T-helper 2 cell treated with Interferon-gamma antibody and Interleukin-4, amounts not matched to agents 5 μg/mL and 100 μg/mL, for 36 hours (primary cell): ENCODE data around the gene GNA14.

Experiments
- DNase-seq: peaks from one replicate; pipeline ENCODE4 v3.0.0; 2021; ENCODE audit warnings: low spot score
- H3K27ac Mint-ChIP-seq: one replicate; pipeline ENCODE4 v1.8.0; 2021; ENCODE audit warnings: mild to moderate bottlenecking, mixed read lengths
- H3K27me3 Mint-ChIP-seq: one replicate; pipeline ENCODE4 v1.8.0; 2021; ENCODE audit warnings: low read depth, mixed read lengths
- H3K36me3 Mint-ChIP-seq: one replicate; pipeline ENCODE4 v1.8.0; 2021; ENCODE audit warnings: low read depth, mixed read lengths
- H3K4me1 Mint-ChIP-seq: one replicate; pipeline ENCODE4 v1.8.0; 2021; ENCODE audit warnings: low read depth, mixed read lengths
- H3K4me3 Mint-ChIP-seq: one replicate; pipeline ENCODE4 v1.8.0; 2022; ENCODE audit warnings: mild to moderate bottlenecking, moderate library complexity, mixed read lengths
- H3K9me3 Mint-ChIP-seq: one replicate; pipeline ENCODE4 v1.8.0; 2021; ENCODE audit warnings: mixed read lengths

GNA14 gene

GRCh38 chr9:77605449-77606220 lies 42.5 kb downstream of the GNA14 start:
- H3K9me3 Mint-ChIP-seq, result no peaks in the 10 kb centered on the region
- no peak for DNase-seq
- no peaks in the 10 kb centered on the region for H3K4me1 Mint-ChIP-seq
- no peak overlapping the region for H3K4me3 Mint-ChIP-seq
- H3K36me3 Mint-ChIP-seq, result no peaks in the 10 kb centered on the region
- H3K27ac Mint-ChIP-seq, result no peak overlapping the region
- H3K27me3 Mint-ChIP-seq, result peaks cover 11% of the 10 kb centered on the region

DNA sequence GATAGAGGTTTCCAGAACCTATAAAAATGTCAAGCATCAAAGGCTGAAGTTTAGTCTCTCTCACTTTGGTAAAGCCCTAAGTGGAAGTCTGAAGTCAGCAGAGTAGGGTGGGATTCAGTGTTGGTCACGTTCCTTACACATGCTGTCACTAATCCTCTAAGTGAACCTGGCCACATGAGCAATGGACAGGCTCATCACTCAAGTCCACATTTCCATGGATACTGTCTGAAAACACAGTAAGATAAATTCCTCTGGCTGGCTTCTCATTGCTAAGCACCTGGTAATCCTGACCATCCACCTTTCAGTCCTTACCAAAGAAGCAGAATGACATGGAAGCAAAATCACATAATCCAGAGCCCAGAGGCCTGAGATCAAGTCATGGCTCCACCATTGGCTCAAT lies 43.8 kb downstream of the GNA14 start:
- Mint-ChIP-seq H3K4me1 (no peaks in the 10 kb centered on the region), H3K36me3 (no peaks in the 10 kb centered on the region), H3K4me3 (no peak overlapping the region), H3K27me3 (peaks cover 6% of the 10 kb centered on the region), H3K27ac (no peak overlapping the region), H3K9me3 (no peaks in the 10 kb centered on the region)
- no peak for DNase-seq

DNA sequence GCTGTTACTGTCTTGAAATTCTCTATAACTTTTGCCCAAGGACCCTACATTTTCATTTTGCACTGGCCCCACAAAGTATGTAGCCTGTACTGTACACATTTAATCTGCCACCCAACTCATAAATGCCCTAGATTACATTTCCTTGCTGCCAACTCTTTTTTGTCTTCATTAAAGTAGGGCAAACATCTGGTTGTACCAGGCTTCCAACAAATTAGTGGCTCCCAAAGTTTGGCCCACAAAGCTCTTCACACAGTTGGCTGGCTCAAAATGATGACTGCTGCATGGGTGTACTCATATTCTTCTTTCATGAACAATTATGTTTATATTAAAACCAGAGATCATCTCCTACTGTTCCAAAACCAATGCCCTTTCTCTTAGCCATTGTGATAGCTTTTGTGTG lies 45.3 kb downstream of the GNA14 start:
- H3K4me3 Mint-ChIP-seq, result no peak overlapping the region
- H3K36me3 Mint-ChIP-seq, result no peaks in the 10 kb centered on the region
- no peaks in the 10 kb centered on the region for H3K9me3 Mint-ChIP-seq
- H3K27me3 Mint-ChIP-seq, result no peaks in the 10 kb centered on the region
- no peak for DNase-seq
- no peak overlapping the region for H3K27ac Mint-ChIP-seq
- no peaks in the 10 kb centered on the region for H3K4me1 Mint-ChIP-seq

GRCh38 chr9:77601476-77602099 lies 46.5 kb downstream of the GNA14 start:
- no peak for DNase-seq

GRCh38 chr9:77600810-77601209 lies 47.3 kb downstream of the GNA14 start:
- peaks cover 4% of the 10 kb centered on the region for H3K27me3 Mint-ChIP-seq
- H3K36me3 Mint-ChIP-seq, result no peaks in the 10 kb centered on the region
- H3K9me3 Mint-ChIP-seq, result no peaks in the 10 kb centered on the region
- H3K27ac Mint-ChIP-seq, result no peak overlapping the region
- no peak overlapping the region for H3K4me3 Mint-ChIP-seq
- H3K4me1 Mint-ChIP-seq, result no peaks in the 10 kb centered on the region
- DNase-seq, result no peak

More at GRCh38 chr9:77601476-77602099, 46.5 kb downstream of the GNA14 start:
- Mint-ChIP-seq H3K27ac (no peak overlapping the region), H3K4me3 (no peak overlapping the region), H3K9me3 (no peaks in the 10 kb centered on the region), H3K27me3 (peaks cover 3% of the 10 kb centered on the region), H3K4me1 (no peaks in the 10 kb centered on the region), H3K36me3 (no peaks in the 10 kb centered on the region)

DNA sequence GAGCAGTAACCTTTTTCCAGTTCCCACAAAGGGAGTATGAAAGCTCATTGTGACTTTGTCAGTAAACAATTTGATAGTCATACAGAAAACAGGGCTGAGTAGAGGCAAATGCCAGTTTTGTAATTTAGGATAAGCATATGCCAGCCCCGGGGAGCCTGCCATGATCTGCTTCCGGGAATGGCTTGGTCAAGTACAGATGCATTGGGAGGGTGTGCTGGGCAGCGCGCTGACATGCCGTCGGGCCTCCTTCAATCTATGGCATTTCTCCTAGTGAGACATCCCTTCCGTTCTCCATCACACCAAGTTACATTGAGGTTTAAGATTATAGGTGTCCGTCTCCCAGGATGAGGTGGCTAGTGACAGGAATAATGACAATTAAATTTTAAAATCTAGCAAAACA lies 48.6 kb downstream of the GNA14 start:
- no peak for DNase-seq
- Mint-ChIP-seq H3K27me3 (peaks cover 4% of the 10 kb centered on the region), H3K4me1 (peaks cover 8% of the 10 kb centered on the region), H3K9me3 (no peaks in the 10 kb centered on the region), H3K36me3 (no peaks in the 10 kb centered on the region), H3K4me3 (no peak overlapping the region), H3K27ac (no peak overlapping the region)

GRCh38 chr9:77598991-77599390 lies 49.1 kb downstream of the GNA14 start:
- DNase-seq, result no peak
- peaks cover 4% of the 10 kb centered on the region for H3K27me3 Mint-ChIP-seq
- no peaks in the 10 kb centered on the region for H3K9me3 Mint-ChIP-seq
- no peak overlapping the region for H3K27ac Mint-ChIP-seq
- no peak overlapping the region for H3K4me3 Mint-ChIP-seq
- H3K4me1 Mint-ChIP-seq, result peaks cover 8% of the 10 kb centered on the region
- H3K36me3 Mint-ChIP-seq, result no peaks in the 10 kb centered on the region

DNA sequence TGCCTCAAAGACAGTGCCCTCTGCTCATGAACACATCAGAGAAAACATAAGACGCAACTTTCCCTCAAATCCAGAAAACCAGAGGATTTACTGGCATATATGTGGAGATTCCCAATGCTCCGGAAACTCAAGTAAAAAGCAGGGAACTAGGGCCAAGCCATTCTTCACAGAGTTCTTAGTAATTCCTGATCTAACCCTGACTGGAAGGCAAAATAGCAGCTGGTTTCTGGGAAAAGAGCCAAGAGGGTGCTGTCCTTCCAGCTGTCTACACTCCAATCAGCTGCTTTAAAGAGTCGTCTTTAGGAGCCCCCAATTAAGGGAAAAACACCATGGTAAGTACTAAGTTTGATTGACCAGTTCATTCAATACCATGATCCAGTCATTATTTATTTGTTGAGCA lies 49.6 kb downstream of the GNA14 start:
- Mint-ChIP-seq H3K36me3 (no peaks in the 10 kb centered on the region), H3K27ac (no peak overlapping the region), H3K4me3 (no peak overlapping the region), H3K4me1 (peaks cover 8% of the 10 kb centered on the region), H3K27me3 (peaks cover 4% of the 10 kb centered on the region), H3K9me3 (no peaks in the 10 kb centered on the region)
- DNase-seq, result no peak

- Mint-ChIP-seq H3K4me3 (no peak overlapping the region), H3K27ac (no peak overlapping the region), H3K27me3 (peaks cover 4% of the 10 kb centered on the region), H3K36me3 (no peaks in the 10 kb centered on the region), H3K4me1 (peaks cover 8% of the 10 kb centered on the region), H3K9me3 (no peaks in the 10 kb centered on the region)
- DNase-seq, result no peak
Measured at GRCh38 chr9:77597057-77597456, 51.1 kb downstream of the GNA14 start.

- Mint-ChIP-seq H3K27ac (no peak overlapping the region), H3K36me3 (no peaks in the 10 kb centered on the region), H3K27me3 (peaks cover 6% of the 10 kb centered on the region), H3K4me3 (no peak overlapping the region), H3K9me3 (no peaks in the 10 kb centered on the region), H3K4me1 (peaks cover 8% of the 10 kb centered on the region)
- no peak for DNase-seq
Measured at GRCh38 chr9:77595426-77596095, 52.6 kb downstream of the GNA14 start.

DNA sequence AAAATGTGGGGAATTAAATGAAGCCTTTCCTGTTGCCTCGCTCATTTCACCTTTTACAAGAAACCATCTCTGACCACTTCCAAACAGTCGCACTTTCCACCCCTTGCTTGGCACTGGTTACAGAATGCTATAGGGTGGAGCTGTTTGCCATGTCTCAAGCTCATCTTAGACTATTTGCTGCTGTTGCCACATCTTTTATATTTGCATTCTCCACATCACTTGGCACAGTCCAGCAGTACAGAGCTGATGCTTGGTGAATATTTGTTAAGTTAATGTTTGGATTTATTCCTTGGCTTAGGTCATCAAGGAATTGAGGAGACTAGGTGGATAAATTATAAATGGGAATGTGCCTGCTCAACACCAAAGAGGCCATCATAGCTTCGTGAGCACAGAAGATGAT lies 53.2 kb downstream of the GNA14 start:
- no peaks in the 10 kb centered on the region for H3K9me3 Mint-ChIP-seq
- H3K4me3 Mint-ChIP-seq, result no peak overlapping the region

DNA sequence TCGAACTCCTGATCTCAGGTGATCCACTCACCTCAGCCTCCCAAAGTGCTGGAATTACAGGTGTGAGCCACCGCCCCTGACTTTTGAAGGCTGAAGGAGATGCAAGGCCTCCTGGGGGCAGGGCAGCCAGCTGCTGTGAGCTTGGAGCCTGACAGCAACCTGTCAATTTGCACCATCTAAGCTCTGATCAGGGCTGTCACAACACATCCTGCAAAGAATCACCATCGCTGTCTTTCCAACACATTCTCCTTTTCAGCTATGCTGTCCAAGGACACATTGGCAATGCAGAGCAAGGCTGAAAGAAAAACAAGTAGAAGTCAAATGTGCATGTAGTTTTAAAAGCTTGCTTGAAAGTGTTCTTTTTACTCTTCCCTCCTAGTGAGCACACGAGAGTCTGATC lies 54.6 kb downstream of the GNA14 start:
- no peaks in the 10 kb centered on the region for H3K9me3 Mint-ChIP-seq
- H3K27ac Mint-ChIP-seq, result no peak overlapping the region
- no peak for DNase-seq
- H3K4me3 Mint-ChIP-seq, result no peak overlapping the region
- peaks cover 6% of the 10 kb centered on the region for H3K27me3 Mint-ChIP-seq
- H3K36me3 Mint-ChIP-seq, result no peaks in the 10 kb centered on the region
- peaks cover 8% of the 10 kb centered on the region for H3K4me1 Mint-ChIP-seq

More for the DNA sequence above, 53.2 kb downstream of the GNA14 start:
- H3K36me3 Mint-ChIP-seq, result no peaks in the 10 kb centered on the region
- H3K4me1 Mint-ChIP-seq, result peaks cover 8% of the 10 kb centered on the region
- H3K27me3 Mint-ChIP-seq, result peaks cover 6% of the 10 kb centered on the region
- no peak overlapping the region for H3K27ac Mint-ChIP-seq
- DNase-seq, result no peak

DNA sequence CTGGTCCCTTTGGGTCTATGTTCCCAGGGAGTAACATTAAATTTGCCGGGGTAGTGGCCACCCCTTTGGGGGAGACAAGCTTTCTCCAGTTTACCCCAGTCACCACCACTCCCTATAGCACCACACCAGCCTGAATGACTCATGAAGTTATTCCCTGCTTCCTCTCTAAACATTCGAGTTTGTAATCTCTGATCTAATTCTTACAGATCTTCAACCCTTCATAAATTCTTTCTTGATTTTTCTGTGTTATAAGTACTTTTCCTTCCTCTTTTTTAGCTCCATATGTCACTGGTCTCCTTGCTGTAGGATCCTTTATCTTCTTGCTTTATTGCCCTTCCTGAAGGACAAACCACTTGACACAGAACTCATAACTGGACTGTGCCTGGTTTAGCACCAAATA lies 55.6 kb downstream of the GNA14 start:
- no peak overlapping the region for H3K4me3 Mint-ChIP-seq
- H3K36me3 Mint-ChIP-seq, result no peaks in the 10 kb centered on the region
- peaks cover 10% of the 10 kb centered on the region for H3K27me3 Mint-ChIP-seq
- H3K9me3 Mint-ChIP-seq, result no peaks in the 10 kb centered on the region
- peaks cover 16% of the 10 kb centered on the region for H3K4me1 Mint-ChIP-seq
- no peak for DNase-seq
- H3K27ac Mint-ChIP-seq, result no peak overlapping the region

DNA sequence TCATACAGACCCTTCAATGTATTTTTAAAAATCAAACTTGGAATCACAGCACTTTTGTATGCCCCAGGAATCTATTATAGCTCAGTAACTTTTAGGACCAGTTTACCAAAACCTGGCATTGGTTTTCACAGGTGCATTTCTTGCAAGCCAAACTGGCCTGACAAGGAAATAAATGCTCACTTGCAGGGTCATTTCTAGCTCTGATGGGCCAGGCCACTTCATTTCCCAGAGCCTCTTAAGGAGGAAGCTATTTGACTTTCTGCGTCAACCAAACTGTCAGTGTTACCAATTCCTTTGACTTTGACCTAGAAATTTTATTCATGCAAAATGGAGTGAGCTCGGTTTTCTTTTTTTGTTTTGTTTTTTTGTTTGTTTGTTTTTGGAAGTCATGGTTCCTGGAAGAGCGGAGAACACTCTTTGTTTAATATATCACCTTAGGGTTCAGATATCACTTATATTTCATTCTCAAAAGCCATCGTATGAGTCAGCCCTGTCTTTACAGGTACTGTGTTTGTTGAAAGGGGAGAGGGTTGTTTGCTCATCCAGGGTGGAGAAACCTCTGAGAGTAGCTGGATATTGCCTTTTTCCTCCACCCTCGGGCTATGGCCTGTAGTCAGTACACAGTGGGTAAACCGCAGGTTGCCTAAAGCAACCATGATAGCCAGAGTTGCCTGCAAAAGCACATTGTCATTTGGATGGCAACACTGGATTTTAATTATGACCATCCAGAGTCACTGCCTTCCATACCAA lies 58.9 kb downstream of the GNA14 start:
- no peaks in the 10 kb centered on the region for H3K36me3 Mint-ChIP-seq
- no peak for DNase-seq
- no peak overlapping the region for H3K27ac Mint-ChIP-seq
- H3K4me3 Mint-ChIP-seq, result no peak overlapping the region
- H3K27me3 Mint-ChIP-seq, result peaks cover 6% of the 10 kb centered on the region
- peaks cover 16% of the 10 kb centered on the region for H3K4me1 Mint-ChIP-seq
- H3K9me3 Mint-ChIP-seq, result no peaks in the 10 kb centered on the region
